Astrocyte (in vitro differentiated cells and primary cell): Measurements from ENCODE around the gene RELN.

Source experiments
- CTCF ChIP-seq: IDR thresholded peaks from 2 replicates; pipeline ENCODE4 v1.5.1; 2011; ENCODE audit warnings: low read depth, mild to moderate bottlenecking, inconsistent platforms, low read length, moderate library complexity; ENCODE audit not compliant: insufficient read depth
- EZH2 ChIP-seq: IDR thresholded peaks from 2 replicates; pipeline ENCODE4 v1.6.1; 2012; ENCODE audit warnings: mild to moderate bottlenecking, low read length, inconsistent platforms; ENCODE audit not compliant: insufficient read depth

DNA sequence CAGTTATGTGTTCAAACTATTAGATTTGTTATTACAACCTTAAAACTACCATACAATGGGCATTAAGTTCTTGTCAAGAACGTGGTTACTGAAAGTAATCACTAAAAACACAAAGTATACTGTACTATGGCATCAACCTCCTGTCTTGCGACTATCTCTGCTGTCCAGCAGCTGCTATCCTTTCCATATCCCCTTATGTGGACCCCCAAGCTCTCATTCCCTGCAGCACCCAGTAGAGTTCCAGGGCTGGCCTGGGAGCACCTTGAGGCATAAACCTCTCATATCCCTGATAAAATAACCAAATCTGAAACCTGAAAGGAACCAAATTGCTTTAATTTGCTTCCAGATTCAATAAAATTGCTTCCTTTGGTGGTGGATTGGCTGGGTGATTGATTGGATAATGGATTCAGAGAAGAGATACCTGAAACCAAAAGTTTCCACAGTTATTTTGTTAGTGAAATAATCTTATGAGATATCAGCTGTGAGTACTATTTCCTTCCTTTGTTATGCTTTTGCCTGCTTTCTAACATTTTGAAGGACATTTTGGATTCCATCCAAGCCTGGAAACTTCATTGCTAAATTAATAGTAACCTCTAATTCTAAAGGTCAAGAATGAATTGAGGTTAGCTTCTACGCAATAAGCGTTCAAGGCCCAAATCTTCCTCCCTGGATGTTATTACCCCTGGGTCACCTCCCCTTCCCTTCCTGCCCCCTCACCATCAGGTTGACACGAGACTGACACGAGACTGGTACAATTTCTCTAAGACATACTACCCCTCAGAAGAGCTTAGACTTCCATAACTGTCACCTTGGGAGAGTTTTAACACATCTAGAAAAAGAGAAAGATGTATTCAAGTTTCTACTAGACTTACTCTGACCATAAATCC, 48.8 kb downstream of the RELN start:
- TF ChIP-seq CTCF = no peak
- TF ChIP-seq EZH2 = no peak
